Fibroblast of lung (primary cell): ENCODE measurements around the gene RPA3.

Source experiments
- CTCF ChIP-seq, 2 donors: IDR thresholded peaks in 1 of 2; conservative IDR thresholded peaks in 1 of 2; 1 replicate in 1 of 2; 2 replicates in 1 of 2; pipeline ENCODE4 v1.5.1; 2011 to 2012; ENCODE audit warnings: low read length in 2 of 2, control low read depth in 1 of 2, inconsistent platforms in 1 of 2, low read depth in 1 of 2, mild to moderate bottlenecking in 1 of 2
- EZH2 ChIP-seq: IDR thresholded peaks from 2 replicates; pipeline ENCODE4 v1.5.1; 2012; ENCODE audit warnings: low read length, control low read depth, mild to moderate bottlenecking; ENCODE audit errors: missing control alignments

- TF ChIP-seq CTCF (conservative IDR thresholded peaks at IDR 0.05 in 1 of 2, IDR thresholded peaks at IDR 0.05 in 1 of 2; ENCODE audit: low read depth in 1 of 2, low read length in 2 of 2): no peak
- TF ChIP-seq EZH2: no peak
Observed at GRCh38 chr7:7699970-7700369, 18.4 kb downstream of the RPA3 start.
